ENCODE results near the gene CDK11A.
A peak's percentile ranks its signal among the peaks of the same experiment; 100 is the strongest.
"Not testable (repeated sequence)": the region's sequence is repeated elsewhere in the genome, so short reads cannot be mapped to it uniquely, and the experiment has no call there.

The CDK11A gene

GRCh38 chr1:1730870-1731269 is 6.7 kb upstream of the CDK11A start:
- H3K27me3 ChIP-seq (replicated peaks in 2 of 5; ENCODE audit: control insufficient read depth in 4 of 5, insufficient read depth in 5 of 5, low read length in 4 of 5): no peaks in the 10 kb centered on the region
- POLR2A ChIA-PET: no interaction called here
- WGBS (ENCODE audit: insufficient coverage): 98% methylated on average over 16 of the region's 17 CpGs
- no peak overlapping the region for H3K27ac ChIP-seq (ENCODE audit: insufficient read depth in 1 of 2, low read depth in 1 of 2, low read length in 2 of 2, poor library complexity in 1 of 2, severe bottlenecking in 2 of 2)
- no peaks in the 10 kb centered on the region for H3K9me3 ChIP-seq (ENCODE audit: control extremely low read depth in 1 of 5, control insufficient read depth in 4 of 5, insufficient read depth in 2 of 5, low read depth in 1 of 5, low read length in 4 of 5)
- CTCF ChIA-PET: no interaction called here
- H3K4me3 ChIP-seq (ENCODE audit: control insufficient read depth in 1 of 7, extremely low read depth in 1 of 7, insufficient read depth in 4 of 7, low read depth in 2 of 7, low read length in 6 of 7): no peak overlapping the region
- no peak for DNase-seq
- H3K36me3 ChIP-seq (ENCODE audit: control insufficient read depth in 4 of 4, insufficient read depth in 4 of 4, low read length in 3 of 4): peaks cover 3 to 29% (median 13%) of the 10 kb centered on the region in 4 experiments
- H3K4me1 ChIP-seq (ENCODE audit: control extremely low read depth in 1 of 4, control insufficient read depth in 4 of 4, insufficient read depth in 4 of 4, low read length in 3 of 4): no peaks in the 10 kb centered on the region

- H3K4me3 ChIP-seq (ENCODE audit: control insufficient read depth in 1 of 7, extremely low read depth in 1 of 7, insufficient read depth in 4 of 7, low read depth in 2 of 7, low read length in 6 of 7); H3K27ac ChIP-seq (ENCODE audit: insufficient read depth in 1 of 2, low read depth in 1 of 2, low read length in 2 of 2, poor library complexity in 1 of 2, severe bottlenecking in 2 of 2); CTCF ChIA-PET; H3K27me3 ChIP-seq (replicated peaks in 2 of 5; ENCODE audit: control insufficient read depth in 4 of 5, insufficient read depth in 5 of 5, low read length in 4 of 5); H3K9me3 ChIP-seq (ENCODE audit: control extremely low read depth in 1 of 5, control insufficient read depth in 4 of 5, insufficient read depth in 2 of 5, low read depth in 1 of 5, low read length in 4 of 5); DNase-seq; H3K4me1 ChIP-seq (ENCODE audit: control extremely low read depth in 1 of 4, control insufficient read depth in 4 of 4, insufficient read depth in 4 of 4, low read length in 3 of 4); POLR2A ChIA-PET: not testable (repeated sequence)
- no CpG with 5 or more reads among the region's 13 CpGs for WGBS (ENCODE audit: insufficient coverage)
- peaks cover 3 to 27% (median 13%) of the 10 kb centered on the region in 4 experiments for H3K36me3 ChIP-seq (ENCODE audit: control insufficient read depth in 4 of 4, insufficient read depth in 4 of 4, low read length in 3 of 4)
These were observed 6.1 kb upstream of the CDK11A start for GRCh38 chr1:1730230-1730629.

GRCh38 chr1:1729116-1729816 is 5.1 kb upstream of the CDK11A start:
- DNase-seq; H3K27ac ChIP-seq (ENCODE audit: insufficient read depth in 1 of 2, low read depth in 1 of 2, low read length in 2 of 2, poor library complexity in 1 of 2, severe bottlenecking in 2 of 2); H3K4me3 ChIP-seq (ENCODE audit: control insufficient read depth in 1 of 7, extremely low read depth in 1 of 7, insufficient read depth in 4 of 7, low read depth in 2 of 7, low read length in 6 of 7); H3K9me3 ChIP-seq (ENCODE audit: control extremely low read depth in 1 of 5, control insufficient read depth in 4 of 5, insufficient read depth in 2 of 5, low read depth in 1 of 5, low read length in 4 of 5); H3K27me3 ChIP-seq (replicated peaks in 2 of 5; ENCODE audit: control insufficient read depth in 4 of 5, insufficient read depth in 5 of 5, low read length in 4 of 5); H3K4me1 ChIP-seq (ENCODE audit: control extremely low read depth in 1 of 4, control insufficient read depth in 4 of 4, insufficient read depth in 4 of 4, low read length in 3 of 4); POLR2A ChIA-PET: not testable (repeated sequence)
- H3K36me3 ChIP-seq (ENCODE audit: control insufficient read depth in 4 of 4, insufficient read depth in 4 of 4, low read length in 3 of 4): peaks cover 3 to 25% (median 11%) of the 10 kb centered on the region in 4 experiments
- WGBS (ENCODE audit: insufficient coverage): 96% methylated on average over 3 of the region's 18 CpGs
- CTCF ChIA-PET: interaction anchor here (0.6 kb wide), 1 partner anchor 262 kb away, joined by 3 read pairs; no protein-coding TSS in a partner anchor

- Histone ChIP-seq H3K27ac (ENCODE audit: insufficient read depth in 1 of 2, low read depth in 1 of 2, low read length in 2 of 2, poor library complexity in 1 of 2, severe bottlenecking in 2 of 2) (peak overlapping the region in 1 of 2 experiments; percentile 34), H3K36me3 (ENCODE audit: control insufficient read depth in 4 of 4, insufficient read depth in 4 of 4, low read length in 3 of 4) (peaks cover 3 to 22% (median 11%) of the 10 kb centered on the region in 4 experiments)
- POLR2A ChIA-PET: interaction anchor here (0.6 kb wide), 1 partner anchor 51 kb away, joined by 3 read pairs; no protein-coding TSS in a partner anchor
- CTCF ChIA-PET; DNase-seq; H3K4me1 ChIP-seq (ENCODE audit: control extremely low read depth in 1 of 4, control insufficient read depth in 4 of 4, insufficient read depth in 4 of 4, low read length in 3 of 4); H3K27me3 ChIP-seq (replicated peaks in 2 of 5; ENCODE audit: control insufficient read depth in 4 of 5, insufficient read depth in 5 of 5, low read length in 4 of 5); H3K4me3 ChIP-seq (ENCODE audit: control insufficient read depth in 1 of 7, extremely low read depth in 1 of 7, insufficient read depth in 4 of 7, low read depth in 2 of 7, low read length in 6 of 7); H3K9me3 ChIP-seq (ENCODE audit: control extremely low read depth in 1 of 5, control insufficient read depth in 4 of 5, insufficient read depth in 2 of 5, low read depth in 1 of 5, low read length in 4 of 5): not testable (repeated sequence)
- WGBS (ENCODE audit: insufficient coverage): 100% methylated on average over 3 of the region's 14 CpGs
These were observed 4.3 kb upstream of the CDK11A start for GRCh38 chr1:1728308-1729005.

GRCh38 chr1:1727131-1727651 is 3.0 kb upstream of the CDK11A start:
- H3K9me3 ChIP-seq (ENCODE audit: control extremely low read depth in 1 of 5, control insufficient read depth in 4 of 5, insufficient read depth in 2 of 5, low read depth in 1 of 5, low read length in 4 of 5); H3K4me1 ChIP-seq (ENCODE audit: control extremely low read depth in 1 of 4, control insufficient read depth in 4 of 4, insufficient read depth in 4 of 4, low read length in 3 of 4); H3K4me3 ChIP-seq (ENCODE audit: control insufficient read depth in 1 of 7, extremely low read depth in 1 of 7, insufficient read depth in 4 of 7, low read depth in 2 of 7, low read length in 6 of 7); H3K27me3 ChIP-seq (replicated peaks in 2 of 5; ENCODE audit: control insufficient read depth in 4 of 5, insufficient read depth in 5 of 5, low read length in 4 of 5); H3K27ac ChIP-seq (ENCODE audit: insufficient read depth in 1 of 2, low read depth in 1 of 2, low read length in 2 of 2, poor library complexity in 1 of 2, severe bottlenecking in 2 of 2); POLR2A ChIA-PET; DNase-seq; CTCF ChIA-PET: not testable (repeated sequence)
- 67% methylated on average over 2 of the region's 12 CpGs for WGBS (ENCODE audit: insufficient coverage)
- H3K36me3 ChIP-seq (ENCODE audit: control insufficient read depth in 4 of 4, insufficient read depth in 4 of 4, low read length in 3 of 4): peaks cover 3 to 14% (median 4%) of the 10 kb centered on the region in 4 experiments

GRCh38 chr1:1726088-1726487 is 1.9 kb upstream of the CDK11A start:
- H3K9me3 ChIP-seq (ENCODE audit: control extremely low read depth in 1 of 5, control insufficient read depth in 4 of 5, insufficient read depth in 2 of 5, low read depth in 1 of 5, low read length in 4 of 5); H3K27me3 ChIP-seq (replicated peaks in 2 of 5; ENCODE audit: control insufficient read depth in 4 of 5, insufficient read depth in 5 of 5, low read length in 4 of 5); H3K4me1 ChIP-seq (ENCODE audit: control extremely low read depth in 1 of 4, control insufficient read depth in 4 of 4, insufficient read depth in 4 of 4, low read length in 3 of 4); H3K27ac ChIP-seq (ENCODE audit: insufficient read depth in 1 of 2, low read depth in 1 of 2, low read length in 2 of 2, poor library complexity in 1 of 2, severe bottlenecking in 2 of 2); DNase-seq; CTCF ChIA-PET; POLR2A ChIA-PET; H3K4me3 ChIP-seq (ENCODE audit: control insufficient read depth in 1 of 7, extremely low read depth in 1 of 7, insufficient read depth in 4 of 7, low read depth in 2 of 7, low read length in 6 of 7): not testable (repeated sequence)
- H3K36me3 ChIP-seq (ENCODE audit: control insufficient read depth in 4 of 4, insufficient read depth in 4 of 4, low read length in 3 of 4): peaks cover 2 to 13% (median 5%) of the 10 kb centered on the region in 4 experiments
- whole genome bisulfite sequencing (ENCODE audit: insufficient coverage): 99% methylated on average over 15 of the region's 17 CpGs

GRCh38 chr1:1721201-1721600 is 3.0 kb downstream of the CDK11A start:
- POLR2A ChIA-PET: no interaction called here
- Histone ChIP-seq H3K36me3 (ENCODE audit: control insufficient read depth in 4 of 4, insufficient read depth in 4 of 4, low read length in 3 of 4) (peaks cover 7 to 31% (median 18%) of the 10 kb centered on the region in 4 experiments), H3K9me3 (ENCODE audit: control extremely low read depth in 1 of 5, control insufficient read depth in 4 of 5, insufficient read depth in 2 of 5, low read depth in 1 of 5, low read length in 4 of 5) (no peaks in the 10 kb centered on the region), H3K27ac (ENCODE audit: insufficient read depth in 1 of 2, low read depth in 1 of 2, low read length in 2 of 2, poor library complexity in 1 of 2, severe bottlenecking in 2 of 2) (no peak overlapping the region), H3K4me3 (ENCODE audit: control insufficient read depth in 1 of 7, extremely low read depth in 1 of 7, insufficient read depth in 4 of 7, low read depth in 2 of 7, low read length in 6 of 7) (no peak overlapping the region), H3K4me1 (ENCODE audit: control extremely low read depth in 1 of 4, control insufficient read depth in 4 of 4, insufficient read depth in 4 of 4, low read length in 3 of 4) (no peaks in the 10 kb centered on the region), H3K27me3 (replicated peaks in 2 of 5; ENCODE audit: control insufficient read depth in 4 of 5, insufficient read depth in 5 of 5, low read length in 4 of 5) (no peaks in the 10 kb centered on the region)
- no peak for DNase-seq
- 96% methylated on average over 6 of the region's 7 CpGs for WGBS (ENCODE audit: insufficient coverage)
- CTCF ChIA-PET: no interaction called here
